Medulla oblongata (tissue), 1 donor: Measurements from ENCODE around the gene SHROOM3.
A peak's percentile ranks its signal among the peaks of the same experiment; 100 is the strongest.
"Not testable (repeated sequence)": the region's sequence is repeated elsewhere in the genome, so short reads cannot be mapped to it uniquely, and the experiment has no call there.

Source experiments
- DNase-seq: peaks from one replicate; pipeline ENCODE4 v3.0.0-alpha.2; 2015; ENCODE audit errors: extremely low spot score

SHROOM3 gene

GRCh38 chr4:76445911-76446310 is 10.9 kb downstream of the SHROOM3 start:
- DNase-seq = no peak

GRCh38 chr4:76447393-76447851 is 12.4 kb downstream of the SHROOM3 start:
- peak; percentile 59 for DNase-seq

GRCh38 chr4:76448211-76448610 is 13.2 kb downstream of the SHROOM3 start:
- no peak for DNase-seq

- DNase-seq = peak; percentile 33
Measured at GRCh38 chr4:76449362-76449767, 14.3 kb downstream of the SHROOM3 start.

GRCh38 chr4:76449833-76450232 is 14.8 kb downstream of the SHROOM3 start:
- no peak for DNase-seq

GRCh38 chr4:76453232-76453631 is 18.2 kb downstream of the SHROOM3 start:
- DNase-seq = no peak

- DNase-seq = not testable (repeated sequence)
Measured at GRCh38 chr4:76454073-76454472, 19.0 kb downstream of the SHROOM3 start.

- DNase-seq = no peak
Measured at GRCh38 chr4:76457885-76458284, 22.9 kb downstream of the SHROOM3 start.

- DNase-seq = no peak
Measured at GRCh38 chr4:76458297-76458696, 23.3 kb downstream of the SHROOM3 start.

- DNase-seq = no peak
Measured at GRCh38 chr4:76458825-76459224, 23.8 kb downstream of the SHROOM3 start.

GRCh38 chr4:76459291-76459723 is 24.3 kb downstream of the SHROOM3 start:
- peak; percentile 23 for DNase-seq

- no peak for DNase-seq
Measured at GRCh38 chr4:76463568-76463967, 28.5 kb downstream of the SHROOM3 start.

- no peak for DNase-seq
Measured at GRCh38 chr4:76470064-76470463, 35.0 kb downstream of the SHROOM3 start.

GRCh38 chr4:76470532-76470931 is 35.5 kb downstream of the SHROOM3 start:
- no peak for DNase-seq

GRCh38 chr4:76476571-76476970 is 41.5 kb downstream of the SHROOM3 start:
- no peak for DNase-seq

- no peak for DNase-seq
Measured at GRCh38 chr4:76484654-76485053, 49.6 kb downstream of the SHROOM3 start.

- DNase-seq = no peak
Measured at GRCh38 chr4:76485450-76485849, 50.4 kb downstream of the SHROOM3 start.

GRCh38 chr4:76486588-76487276 is 51.7 kb downstream of the SHROOM3 start:
- no peak for DNase-seq

GRCh38 chr4:76487621-76488020 is 52.6 kb downstream of the SHROOM3 start:
- DNase-seq = peak; percentile 51

- no peak for DNase-seq
Measured at GRCh38 chr4:76488455-76488854, 53.4 kb downstream of the SHROOM3 start.

- no peak for DNase-seq
Measured at GRCh38 chr4:76488888-76489685, 54.1 kb downstream of the SHROOM3 start.

- DNase-seq = no peak
Measured at GRCh38 chr4:76489686-76490161, 54.7 kb downstream of the SHROOM3 start.

- peak; percentile 56 for DNase-seq
Measured at GRCh38 chr4:76492055-76492454, 57.0 kb downstream of the SHROOM3 start.
